SK-N-SH treated with all-trans-retinoic acid at 6 μM for 48 hours (cell line): ENCODE results near the gene AADAT.
"Not testable (repeated sequence)": the region's sequence is repeated elsewhere in the genome, so short reads cannot be mapped to it uniquely, and the experiment has no call there.

Experiments used
- ATAC-seq: fragments of 200-7000 bp; cut with Tn5 transposase; 3 replicates; pipeline ENCODE4 v1.9.1; 2020; ENCODE audit warnings: mild to moderate bottlenecking, moderate library complexity
- ARNTL ChIP-seq: fragments of 450-650 bp; formaldehyde crosslinking; IDR thresholded peaks from 2 replicates; pipeline ENCODE4 v1.5.0; 2020; ENCODE audit warnings: low read depth, mild to moderate bottlenecking, moderate library complexity, borderline replicate concordance
- BACH2 ChIP-seq: fragments of 250-450 bp; sonication (Bioruptor Pico); IDR thresholded peaks from 2 replicates; pipeline ENCODE4 v1.9.0; 2021; ENCODE audit warnings: mild to moderate bottlenecking, borderline replicate concordance
- CREB5 ChIP-seq: fragments of 250-450 bp; sonication (Bioruptor Pico); IDR thresholded peaks from 2 replicates; pipeline ENCODE4 v1.5.1; 2020; ENCODE audit warnings: low read depth, mild to moderate bottlenecking, moderate library complexity
- CSDC2 ChIP-seq: fragments of 250-450 bp; sonication (Bioruptor Pico); IDR thresholded peaks from 2 replicates; pipeline ENCODE4 v1.5.0; 2020; ENCODE audit warnings: mild to moderate bottlenecking, moderate library complexity
- CSRNP3 ChIP-seq: fragments of 250-450 bp; sonication (Bioruptor Pico); IDR thresholded peaks from 2 replicates; pipeline ENCODE4 v1.5.1; 2021; ENCODE audit warnings: mild to moderate bottlenecking, moderate library complexity
- ESRRG ChIP-seq: fragments of 250-450 bp; sonication (Bioruptor Pico); IDR thresholded peaks from 2 replicates; pipeline ENCODE4 v1.6.1; 2021; ENCODE audit warnings: mild to moderate bottlenecking
- GLIS3 ChIP-seq: fragments of 250-450 bp; sonication (Bioruptor Pico); IDR thresholded peaks from 2 replicates; pipeline ENCODE4 v1.5.0; 2020; ENCODE audit warnings: mild to moderate bottlenecking, moderate library complexity
- ISL1 ChIP-seq: fragments of 250-450 bp; sonication (Bioruptor Pico); IDR thresholded peaks from 2 replicates; pipeline ENCODE4 v2.1.2; 2022; ENCODE audit warnings: mild to moderate bottlenecking, moderate library complexity
- OSR1 ChIP-seq: fragments of 250-450 bp; sonication (Bioruptor Pico); IDR thresholded peaks from 2 replicates; pipeline ENCODE4 v1.8.0; 2022; ENCODE audit warnings: moderate library complexity, mild to moderate bottlenecking, inconsistent platforms
- PATZ1 ChIP-seq: fragments of 250-450 bp; sonication (Bioruptor Pico); IDR thresholded peaks from 2 replicates; pipeline ENCODE4 v1.8.0; 2020; ENCODE audit warnings: mild to moderate bottlenecking, moderate library complexity, borderline replicate concordance
- POU6F1 ChIP-seq: fragments of 250-450 bp; sonication (Bioruptor Pico); IDR thresholded peaks from 2 replicates; pipeline ENCODE4 v1.8.0; 2021; ENCODE audit warnings: low read depth, mild to moderate bottlenecking, moderate library complexity, borderline replicate concordance
- PPARA ChIP-seq: fragments of 250-450 bp; sonication (Bioruptor Pico); IDR thresholded peaks from 2 replicates; pipeline ENCODE4 v1.5.0; 2020; ENCODE audit warnings: mild to moderate bottlenecking, borderline replicate concordance
- RARB ChIP-seq: fragments of 250-450 bp; sonication (Bioruptor Pico); IDR thresholded peaks from 2 replicates; pipeline ENCODE4 v1.8.0; 2021; ENCODE audit warnings: mild to moderate bottlenecking, moderate library complexity
- SNAI2 ChIP-seq: fragments of 250-450 bp; sonication (Bioruptor Pico); IDR thresholded peaks from 2 replicates; pipeline ENCODE4 v1.5.0; 2020; ENCODE audit warnings: mild to moderate bottlenecking, moderate library complexity
- TCF4 ChIP-seq: fragments of 250-450 bp; sonication (Bioruptor Pico); IDR thresholded peaks from 2 replicates; pipeline ENCODE4 v1.8.0; 2021; ENCODE audit warnings: mild to moderate bottlenecking, moderate library complexity, borderline replicate concordance
- TOX ChIP-seq: fragments of 250-450 bp; sonication (Bioruptor Pico); IDR thresholded peaks from 2 replicates; pipeline ENCODE4 v1.8.0; 2021; ENCODE audit warnings: mild to moderate bottlenecking, moderate library complexity, borderline replicate concordance
- TSHZ2 ChIP-seq: fragments of 250-450 bp; sonication (Bioruptor Pico); IDR thresholded peaks from 2 replicates; pipeline ENCODE4 v1.5.0; 2020; ENCODE audit warnings: mild to moderate bottlenecking, moderate library complexity
- ZC3H10 ChIP-seq: fragments of 250-450 bp; sonication (Bioruptor Pico); IDR thresholded peaks from 2 replicates; pipeline ENCODE4 v1.5.1; 2021; ENCODE audit warnings: mild to moderate bottlenecking, moderate library complexity
- ZFP3 ChIP-seq: fragments of 250-450 bp; sonication (Bioruptor Pico); IDR thresholded peaks from 2 replicates; pipeline ENCODE4 v1.5.0; 2020; ENCODE audit warnings: mild to moderate bottlenecking, moderate library complexity
- ZFP30 ChIP-seq: fragments of 450-650 bp; formaldehyde crosslinking; IDR thresholded peaks from 2 replicates; pipeline ENCODE4 v1.5.0; 2022; ENCODE audit warnings: mild to moderate bottlenecking, moderate library complexity
- ZNF565 ChIP-seq: fragments of 450-650 bp; formaldehyde crosslinking; conservative IDR thresholded peaks from 2 replicates; pipeline ENCODE4 v1.5.0; 2020; ENCODE audit warnings: low read depth, mild to moderate bottlenecking, moderate library complexity
- ZNF70 ChIP-seq: fragments of 450-650 bp; formaldehyde crosslinking; IDR thresholded peaks from 2 replicates; pipeline ENCODE4 v1.5.0; 2020; ENCODE audit warnings: mild to moderate bottlenecking, moderate library complexity
- ZNF8 ChIP-seq: fragments of 450-650 bp; formaldehyde crosslinking; IDR thresholded peaks from 2 replicates; pipeline ENCODE4 v1.5.0; 2020; ENCODE audit warnings: mild to moderate bottlenecking, moderate library complexity

Gene AADAT

GRCh38 chr4:170124406-170124805 is 34.6 kb upstream of the AADAT start:
- no peak for TF ChIP-seq BACH2 (CRISPR knock-in tag)
- TF ChIP-seq CREB5 (CRISPR knock-in tag): no peak
- no peak for TF ChIP-seq ZC3H10 (CRISPR knock-in tag)
- TF ChIP-seq TOX (CRISPR knock-in tag): no peak
- TF ChIP-seq TSHZ2 (CRISPR knock-in tag): no peak
- TF ChIP-seq POU6F1 (CRISPR knock-in tag): no peak
- no peak for TF ChIP-seq GLIS3 (CRISPR knock-in tag)
- TF ChIP-seq ZNF70 (CRISPR knock-in tag): no peak
- TF ChIP-seq ARNTL (CRISPR knock-in tag): no peak
- TF ChIP-seq ZFP30: no peak
- no peak for TF ChIP-seq SNAI2 (CRISPR knock-in tag)
- TF ChIP-seq TCF4: no peak
- no peak for TF ChIP-seq ZNF8
- TF ChIP-seq CSDC2 (CRISPR knock-in tag): no peak
- TF ChIP-seq ISL1 (CRISPR knock-in tag): no peak
- TF ChIP-seq RARB (CRISPR knock-in tag): no peak

GRCh38 chr4:170122252-170122651 is 32.5 kb upstream of the AADAT start:
- ATAC-seq: no peak
- TF ChIP-seq OSR1 (CRISPR knock-in tag) (no peak), BACH2 (CRISPR knock-in tag) (no peak), ZFP3 (no peak), CREB5 (CRISPR knock-in tag) (no peak), ESRRG (no peak), ZNF70 (CRISPR knock-in tag) (no peak), CSDC2 (CRISPR knock-in tag) (no peak), ISL1 (CRISPR knock-in tag) (no peak), ZNF565 (no peak), TCF4 (no peak), CSRNP3 (CRISPR knock-in tag) (no peak)
- TF ChIP-seq, all 23 proteins: peak for 0

More at GRCh38 chr4:170124406-170124805, 34.6 kb upstream of the AADAT start:
- ATAC-seq: no peak

- ATAC-seq: no peak
- TF ChIP-seq PATZ1: no peak
- TF ChIP-seq PPARA (CRISPR knock-in tag): no peak
- TF ChIP-seq ZNF70 (CRISPR knock-in tag): no peak
- TF ChIP-seq SNAI2 (CRISPR knock-in tag): no peak
- TF ChIP-seq CSDC2 (CRISPR knock-in tag): no peak
- TF ChIP-seq ZC3H10 (CRISPR knock-in tag): no peak
- TF ChIP-seq ESRRG: no peak
- TF ChIP-seq BACH2 (CRISPR knock-in tag): no peak
- no peak for TF ChIP-seq ZFP3
- TF ChIP-seq RARB (CRISPR knock-in tag): no peak
- TF ChIP-seq, all 23 proteins: peak for 0
Measured at GRCh38 chr4:170114636-170115035, 24.9 kb upstream of the AADAT start.

- not testable (repeated sequence) for ATAC-seq
Measured at GRCh38 chr4:170114183-170114582, 24.4 kb upstream of the AADAT start.
